ENCODE results near the gene ITPR1. TPM values are rescaled to one million over a fixed set of nuclear protein-coding genes. Genes with fewer than 3 reads are reported as not detected.

ITPR1 gene
- total RNA-seq, 1 donor from 2014 or later, result 91.7 TPM

- no peaks in the 10 kb centered on the region for H3K4me1 ChIP-seq
- no peaks in the 10 kb centered on the region for H3K9me3 ChIP-seq
- ATAC-seq (no peak), DNase-seq (no peak)
- no peaks in the 10 kb centered on the region for H3K27me3 ChIP-seq
- no peak overlapping the region for H3K27ac ChIP-seq
- H3K4me3 ChIP-seq, result no peak overlapping the region
- intact Hi-C loops (cut with DNase I), result loop anchor here (5.0 kb wide), 1 partner anchor 271 kb away; no protein-coding TSS in a partner anchor
- H3K36me3 ChIP-seq, result no peaks in the 10 kb centered on the region
- TF ChIP-seq CTCF (IDR thresholded peaks at IDR 0.05), result no peak
These were observed 134.7 kb downstream of the ITPR1 start for GRCh38 chr3:4627651-4628375.

DNA sequence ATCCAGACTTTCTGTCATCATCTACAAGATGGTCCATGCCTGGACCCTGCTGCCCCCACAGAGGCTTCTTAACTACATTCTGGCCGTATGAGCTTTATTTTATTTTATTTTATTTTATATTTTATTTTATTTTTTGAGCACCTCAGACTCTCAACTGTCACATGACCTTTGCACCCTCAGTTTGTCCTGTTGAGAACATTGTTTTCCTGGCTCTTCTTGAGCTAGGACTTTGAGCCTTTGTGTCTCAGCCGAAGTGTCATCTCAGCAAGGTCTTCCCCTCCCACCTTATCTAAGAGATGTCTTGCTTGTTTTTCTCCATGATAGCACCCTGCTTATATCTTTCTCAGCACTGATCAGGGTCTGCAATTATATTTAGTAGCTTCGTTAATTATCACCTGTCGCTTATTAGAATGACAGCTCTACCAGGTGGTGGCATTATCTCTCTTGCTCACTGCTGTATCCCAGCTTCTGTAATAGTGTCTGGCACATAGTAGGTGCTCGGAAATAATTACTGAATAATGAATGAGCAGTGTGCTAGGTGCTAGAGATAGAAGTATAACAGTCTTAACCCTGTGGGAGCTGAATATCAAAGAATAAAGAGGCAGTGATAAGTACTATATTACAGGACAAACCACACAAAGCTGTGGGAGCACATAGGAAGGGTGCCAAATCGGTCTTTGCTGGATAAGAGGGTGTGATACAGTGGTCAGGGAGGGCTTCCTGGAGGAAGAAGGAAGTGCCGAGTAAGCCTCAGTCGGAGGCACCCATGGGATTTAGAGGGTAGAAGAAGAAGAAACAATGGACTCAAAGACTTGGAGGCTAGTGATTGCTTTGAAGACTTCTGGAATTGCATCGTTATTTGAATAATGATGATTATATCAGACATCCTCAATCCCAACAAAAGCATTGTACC lies 136.2 kb downstream of the ITPR1 start:
- intact Hi-C loops (cut with DNase I), result loop anchor here (5.0 kb wide), 1 partner anchor 272 kb away; no protein-coding TSS in a partner anchor
- H3K4me3 ChIP-seq, result no peak overlapping the region
- no peak for TF ChIP-seq CTCF (IDR thresholded peaks at IDR 0.05)

GRCh38 chr3:4633078-4634004 lies 140.2 kb downstream of the ITPR1 start:
- Histone ChIP-seq H3K4me3 (no peak overlapping the region), H3K4me1 (no peaks in the 10 kb centered on the region), H3K27ac (no peak overlapping the region), H3K9me3 (no peaks in the 10 kb centered on the region), H3K27me3 (no peaks in the 10 kb centered on the region), H3K36me3 (no peaks in the 10 kb centered on the region)
- DNase-seq (no peak), ATAC-seq (peak; percentile 91)
- peak; percentile 89 for TF ChIP-seq CTCF (IDR thresholded peaks at IDR 0.05)
- intact Hi-C loops (cut with DNase I), result no loop called here

More for the DNA sequence above, 136.2 kb downstream of the ITPR1 start:
- H3K27me3 ChIP-seq, result no peaks in the 10 kb centered on the region
- H3K4me1 ChIP-seq, result no peaks in the 10 kb centered on the region
- no peaks in the 10 kb centered on the region for H3K9me3 ChIP-seq
- ATAC-seq, result no peak
- DNase-seq, result no peak
- no peak overlapping the region for H3K27ac ChIP-seq
- no peaks in the 10 kb centered on the region for H3K36me3 ChIP-seq

DNA sequence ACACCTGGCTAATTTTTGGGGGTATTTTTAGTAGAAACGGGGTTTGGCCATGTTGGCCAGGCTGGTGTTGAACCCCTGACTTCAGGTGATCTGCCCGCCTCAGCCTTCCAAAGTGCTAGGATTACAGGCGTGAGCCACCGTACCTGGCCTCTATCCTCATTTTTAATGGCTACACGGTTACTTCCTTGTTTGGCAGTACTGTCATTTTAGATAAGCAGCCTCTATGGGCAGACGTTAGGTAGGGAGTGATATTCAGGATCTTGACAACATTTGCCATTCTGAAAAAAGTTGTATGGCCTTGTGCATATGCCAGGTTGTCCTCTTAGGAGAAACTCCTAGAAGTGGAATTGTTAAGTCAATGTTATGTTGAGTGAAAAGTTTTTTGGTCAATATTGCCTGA lies 141.7 kb downstream of the ITPR1 start:
- H3K4me1 ChIP-seq, result no peaks in the 10 kb centered on the region
- intact Hi-C loops (cut with DNase I), result no loop called here

More for the DNA sequence above, 141.7 kb downstream of the ITPR1 start:
- no peak for TF ChIP-seq CTCF (IDR thresholded peaks at IDR 0.05)
- Histone ChIP-seq H3K9me3 (no peaks in the 10 kb centered on the region), H3K27ac (no peak overlapping the region), H3K4me3 (no peak overlapping the region), H3K36me3 (peaks cover 3% of the 10 kb centered on the region), H3K27me3 (no peaks in the 10 kb centered on the region)
- ATAC-seq (no peak), DNase-seq (no peak)
